Stimulated activated CD8-positive, alpha-beta memory T cell treated with anti-CD3 and anti-CD28 coated beads, Interleukin-2, amount 100 ng/mL, for 48 hours (primary cell): ENCODE data around the gene C19orf38.
"Not testable (repeated sequence)": the region's sequence is repeated elsewhere in the genome, so short reads cannot be mapped to it uniquely, and the experiment has no call there.

Source experiments
- DNase-seq, 2 donors: peaks; one replicate each; pipeline ENCODE4 v3.0.0-alpha.2; 2020; ENCODE audit warnings: low read depth in 2 of 2

Gene C19orf38

GRCh38 chr19:10852098-10852800 lies 4.0 kb downstream of the C19orf38 start:
- no peak for DNase-seq

GRCh38 chr19:10852941-10853340 lies 4.7 kb downstream of the C19orf38 start:
- no peak for DNase-seq

DNA sequence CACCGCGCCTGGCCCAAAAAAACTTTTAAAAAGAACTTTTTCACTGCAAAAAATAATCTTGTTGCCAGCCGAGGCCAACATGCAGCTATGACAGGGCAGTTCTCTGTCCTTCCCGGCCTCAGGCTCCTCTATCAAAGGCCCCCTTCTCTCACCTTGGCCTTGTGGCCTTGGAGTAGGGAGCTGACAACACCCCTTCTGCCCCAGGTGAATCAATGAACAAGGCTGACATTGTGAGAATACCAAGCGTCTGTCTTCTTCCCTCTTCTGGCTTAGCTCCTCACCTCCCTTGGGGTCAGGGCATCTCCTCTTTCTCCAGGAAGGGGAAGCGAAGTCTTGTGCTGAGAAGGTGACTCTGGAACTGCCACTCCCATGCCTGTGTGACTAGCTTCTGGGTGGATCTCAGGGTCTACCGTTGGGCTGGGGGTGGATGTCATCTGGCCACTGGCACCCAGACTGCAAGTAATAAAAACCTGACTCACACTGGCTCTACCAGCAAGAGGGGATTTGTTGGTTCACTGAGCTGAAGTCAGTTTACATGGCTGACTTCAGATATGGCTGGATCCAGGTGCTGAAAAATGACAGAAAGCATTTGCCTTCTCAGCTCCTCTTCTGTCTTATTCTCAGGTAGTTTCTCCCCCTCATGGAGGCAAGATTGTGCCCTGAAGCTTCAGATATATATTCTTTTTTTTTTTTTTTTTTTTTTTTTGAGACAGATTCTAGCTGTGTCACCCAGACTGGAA lies 6.3 kb downstream of the C19orf38 start:
- DNase-seq: no peak

- no peak for DNase-seq
Measured at GRCh38 chr19:10855879-10856522, 7.8 kb downstream of the C19orf38 start.

GRCh38 chr19:10856899-10857298 lies 8.7 kb downstream of the C19orf38 start:
- not testable (repeated sequence) for DNase-seq

GRCh38 chr19:10858204-10858828 lies 10.1 kb downstream of the C19orf38 start:
- peak; percentile 20 to 34 for DNase-seq

DNA sequence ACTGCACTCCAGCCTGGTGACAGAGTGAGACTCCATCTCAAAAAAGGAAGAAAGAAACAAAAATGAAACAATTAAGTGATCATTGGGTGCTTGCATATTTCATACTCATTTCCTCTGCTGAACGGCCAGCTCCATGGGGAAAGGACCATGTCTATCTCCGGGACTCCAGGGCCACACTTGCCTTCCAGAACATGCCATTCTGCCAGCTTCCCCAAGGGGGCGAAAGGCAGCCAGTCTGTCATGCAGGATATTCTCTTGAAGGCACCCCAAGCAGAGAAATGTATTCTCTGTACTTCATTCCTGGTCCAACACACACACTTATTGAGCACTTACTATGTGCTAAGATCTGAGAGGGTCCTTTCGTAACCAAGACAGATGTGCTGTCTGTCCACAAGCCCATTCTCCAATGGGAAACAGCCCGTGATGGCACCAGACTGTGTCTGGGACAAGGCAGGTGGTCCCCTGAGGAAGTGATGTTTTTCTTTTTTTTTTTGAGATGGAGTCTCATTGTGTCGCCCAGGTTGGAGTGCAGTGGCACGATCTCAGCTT lies 13.0 kb downstream of the C19orf38 start:
- peak in 1 of 2 donors; percentile 16 for DNase-seq

DNA sequence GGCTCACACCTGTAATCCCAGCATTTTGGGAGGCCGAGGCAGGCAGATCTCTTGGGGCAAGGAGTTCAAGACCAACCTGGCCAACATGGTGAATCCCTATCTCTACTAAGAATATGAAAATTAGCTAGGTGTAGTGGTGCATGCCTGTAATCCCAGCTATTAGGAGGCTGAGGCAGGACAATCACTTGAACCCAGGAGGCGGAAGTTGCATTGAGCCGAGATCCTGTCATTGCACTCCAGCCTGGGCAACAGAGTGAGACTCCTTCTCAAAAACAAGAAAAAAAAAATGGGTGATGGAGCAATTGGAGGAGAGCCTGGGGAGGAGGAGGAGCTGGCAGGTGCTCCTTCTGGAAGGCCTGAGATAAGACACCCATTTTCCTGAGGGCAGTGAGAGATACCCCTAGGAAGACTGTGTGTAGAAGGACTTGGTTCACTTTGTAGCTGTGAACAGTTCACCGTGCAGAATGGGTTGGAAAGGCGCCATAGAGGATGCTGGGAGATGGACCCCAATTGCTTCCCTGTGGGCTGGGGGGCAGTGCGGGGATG lies 14.4 kb downstream of the C19orf38 start:
- DNase-seq: no peak

DNA sequence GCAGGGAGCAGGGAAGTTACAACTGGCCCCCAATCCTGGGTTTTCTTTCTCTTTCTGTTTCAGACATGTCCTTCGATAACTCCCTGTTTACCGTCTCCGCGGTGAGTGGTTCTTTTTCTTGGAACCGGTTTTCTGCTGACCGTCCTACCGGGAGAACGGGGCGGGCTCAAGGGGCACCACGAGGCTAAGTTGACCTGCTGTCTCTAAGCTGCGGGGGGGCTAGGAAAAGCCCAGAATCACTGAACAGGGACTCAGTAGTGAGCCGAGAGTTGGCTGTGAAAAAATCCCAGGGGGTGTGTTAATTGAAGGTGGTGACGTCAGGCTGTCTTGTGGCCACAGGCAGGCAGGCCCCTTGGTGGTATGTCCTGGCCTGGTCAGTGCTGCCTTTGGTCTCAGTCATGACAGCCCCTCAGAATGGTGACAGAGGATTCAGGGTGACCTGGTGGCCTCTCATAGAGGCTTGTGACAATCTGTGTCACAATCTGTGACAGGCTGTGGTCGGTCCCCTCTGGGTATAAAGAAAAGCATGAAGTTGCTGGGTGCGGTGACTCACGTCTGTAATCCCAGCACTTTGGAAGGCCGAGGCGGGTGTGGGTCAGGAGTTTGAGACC lies 15.0 kb downstream of the C19orf38 start:
- no peak for DNase-seq

DNA sequence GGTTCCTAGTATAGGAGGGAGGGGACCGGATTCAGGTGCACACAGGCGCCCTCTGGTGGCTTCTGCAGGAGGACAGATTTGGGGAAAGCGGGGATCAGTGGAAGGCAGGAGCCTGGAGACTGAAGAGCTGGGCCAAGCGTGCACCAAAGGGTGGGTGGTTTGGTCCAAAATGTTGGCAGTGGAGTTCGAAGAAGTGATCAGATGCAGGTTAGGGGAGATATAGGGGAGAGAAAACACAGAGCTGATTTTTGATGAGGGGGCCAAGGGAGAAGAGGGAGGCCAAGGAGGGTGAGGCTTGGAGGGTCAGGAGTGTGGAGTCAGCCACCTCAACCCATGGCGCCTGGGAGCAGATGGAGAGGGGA lies 16.3 kb downstream of the C19orf38 start:
- DNase-seq: peak; percentile 73 to 79

- DNase-seq: no peak
Measured at GRCh38 chr19:10866495-10866894, 18.3 kb downstream of the C19orf38 start.

DNA sequence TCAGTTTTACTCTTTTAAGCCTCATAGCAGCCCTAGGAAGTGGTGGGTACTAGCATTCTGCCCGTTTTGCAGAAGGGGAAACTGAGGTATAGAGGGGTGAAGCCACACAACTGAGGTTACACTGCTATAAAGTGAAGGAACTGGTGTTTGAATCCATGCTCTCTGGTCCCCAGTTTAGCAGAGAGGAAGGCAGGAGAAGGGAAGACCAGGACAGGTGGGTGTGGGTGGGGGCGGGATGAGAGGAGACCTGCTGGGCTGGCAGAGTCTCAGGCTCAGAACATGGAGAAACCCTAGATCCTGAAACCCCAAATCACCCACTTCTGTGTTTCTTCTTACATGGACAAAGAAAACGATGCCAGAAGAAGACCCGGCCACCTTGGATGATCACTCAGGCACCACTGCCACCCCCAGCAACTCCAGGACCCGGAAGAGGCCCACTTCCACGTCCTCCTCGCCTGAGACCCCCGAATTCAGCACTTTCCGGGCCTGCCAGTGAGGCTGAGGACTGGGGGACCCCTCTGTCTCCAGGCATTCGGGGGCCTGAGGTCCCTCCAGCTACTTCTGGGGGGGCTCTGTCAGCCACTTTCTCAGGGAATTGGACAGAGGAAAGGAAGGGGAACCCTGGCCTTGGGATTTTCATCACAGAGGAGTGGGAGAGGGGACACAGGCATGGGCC lies 20.8 kb downstream of the C19orf38 start:
- no peak for DNase-seq

GRCh38 chr19:10869872-10870311 lies 21.7 kb downstream of the C19orf38 start:
- DNase-seq: not testable (repeated sequence)

- no peak for DNase-seq
Measured at GRCh38 chr19:10870501-10870954, 22.3 kb downstream of the C19orf38 start.

DNA sequence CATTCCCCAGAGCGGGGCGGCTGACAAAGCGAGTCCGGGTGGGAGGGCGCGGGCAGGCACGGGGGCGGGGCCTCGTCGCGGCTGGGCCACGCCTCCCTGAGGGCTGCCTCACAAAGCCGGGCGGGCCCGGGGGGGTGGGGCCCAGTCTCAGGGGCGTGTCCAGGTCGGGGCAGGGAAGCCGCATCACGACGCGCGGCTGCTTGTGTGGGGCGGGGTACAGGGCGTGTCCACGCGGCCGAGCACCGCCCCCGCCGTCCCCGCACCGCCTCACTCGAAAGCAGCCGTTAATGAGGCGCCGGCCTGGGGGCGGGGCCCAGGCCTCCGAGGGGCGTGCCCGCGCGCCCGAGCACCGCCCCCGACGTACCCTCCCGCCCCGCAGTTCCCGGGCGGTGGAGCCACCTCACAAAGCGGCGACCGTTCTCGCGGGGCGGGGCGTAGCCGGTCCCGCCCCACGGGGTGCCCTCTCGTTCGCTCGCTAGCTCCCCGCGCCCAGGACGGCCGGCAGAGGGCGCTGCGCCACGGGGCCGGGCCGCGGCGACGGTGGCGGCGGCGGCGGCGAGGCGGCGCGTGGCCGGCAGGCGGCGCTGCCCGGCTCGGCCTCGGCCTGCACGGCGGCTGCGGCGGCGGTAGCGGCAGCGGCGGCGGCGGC lies 22.9 kb downstream of the C19orf38 start, which contains the start of gene CARM1:
Gene CARM1, plus strand, starts transcription at position 599 of the 649 bp plus-strand sequence. CDS start 150 bp downstream, outside the sequence.
- peak; percentile 99 for DNase-seq

DNA sequence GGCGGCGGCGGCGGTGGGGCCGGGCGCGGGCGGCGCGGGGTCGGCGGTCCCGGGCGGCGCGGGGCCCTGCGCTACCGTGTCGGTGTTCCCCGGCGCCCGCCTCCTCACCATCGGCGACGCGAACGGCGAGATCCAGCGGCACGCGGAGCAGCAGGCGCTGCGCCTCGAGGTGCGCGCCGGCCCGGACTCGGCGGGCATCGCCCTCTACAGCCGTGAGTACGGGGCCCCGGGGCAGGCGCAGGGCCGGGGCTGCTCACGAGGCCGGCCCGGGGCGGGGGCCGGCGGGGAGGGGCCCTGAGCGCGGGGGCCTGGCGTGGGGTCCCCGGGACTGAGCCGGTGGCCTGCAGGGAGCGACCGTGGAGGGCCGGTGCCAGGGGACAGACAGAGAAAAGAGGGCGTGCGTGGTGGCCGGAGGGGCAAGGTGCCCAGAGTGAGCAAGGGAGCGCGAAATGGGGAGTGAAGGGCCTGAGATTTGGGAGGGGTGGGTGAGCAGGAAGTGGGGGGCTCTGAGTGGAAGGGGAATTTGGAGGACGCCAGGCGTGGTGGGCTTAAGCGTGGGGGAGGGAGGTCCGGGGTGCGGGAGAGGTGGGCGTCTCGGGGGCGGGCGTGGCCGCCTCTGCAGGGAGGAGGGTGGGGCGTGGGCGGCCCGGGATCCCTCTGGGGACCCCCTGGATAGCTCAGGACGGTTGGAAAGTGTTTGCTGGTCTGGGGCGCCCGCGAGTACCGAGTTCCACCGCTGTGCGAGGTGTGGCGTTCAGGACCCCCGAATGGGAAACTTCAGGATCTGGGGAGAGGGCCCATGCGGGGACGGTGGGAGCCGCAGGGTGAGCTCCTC lies 23.7 kb downstream of the C19orf38 start:
- DNase-seq: peak; percentile 13 to 16

DNA sequence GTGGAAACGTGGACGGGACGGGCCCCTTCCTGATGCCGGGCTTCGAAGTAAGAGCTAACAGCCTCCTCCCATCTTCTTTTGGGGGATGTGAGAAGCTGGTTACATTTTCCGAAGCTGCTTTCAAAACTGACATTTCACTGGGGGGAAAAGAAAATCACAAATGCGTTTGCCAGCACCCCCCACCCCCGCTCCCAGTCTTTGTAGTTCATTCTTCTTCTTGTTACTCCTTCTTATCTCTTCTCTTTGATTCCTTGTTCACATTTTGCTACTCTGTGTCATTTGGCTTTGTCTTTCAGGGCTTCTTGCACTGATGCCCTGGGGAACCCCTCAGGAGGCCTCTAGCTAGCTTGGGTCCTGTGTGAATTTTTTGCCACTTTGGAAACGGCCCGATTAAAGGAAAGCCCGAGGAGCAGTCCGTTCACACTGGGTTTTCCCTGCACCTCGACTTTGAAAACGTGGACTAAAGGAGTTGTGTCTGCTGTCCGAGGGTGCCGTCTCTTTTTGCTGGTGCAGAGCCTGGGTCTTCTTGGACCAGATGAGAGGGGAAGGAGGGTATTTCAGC lies 24.4 kb downstream of the C19orf38 start:
- DNase-seq: no peak

DNA sequence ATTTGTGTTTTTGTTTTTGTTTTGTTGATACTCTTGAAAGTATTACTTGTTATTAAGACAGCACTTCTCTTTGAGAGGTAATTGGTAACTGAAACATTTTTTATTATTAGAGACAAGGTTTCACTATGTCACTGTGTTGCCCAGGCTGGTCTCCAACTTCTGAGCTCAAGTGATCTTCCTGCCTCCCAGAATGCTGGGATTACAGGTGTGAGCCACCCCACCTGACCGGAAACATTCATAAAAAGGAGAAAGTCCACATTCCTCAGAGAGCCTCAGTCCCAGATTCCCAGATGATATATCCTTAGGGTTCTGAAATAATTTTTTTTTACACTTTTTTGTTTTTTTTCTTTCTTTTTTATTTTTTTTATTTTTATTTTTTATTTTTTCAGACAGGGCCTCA lies 25.8 kb downstream of the C19orf38 start:
- no peak for DNase-seq
